ENCODE data around the gene CHD9. TPM values are rescaled to one million over a fixed set of nuclear protein-coding genes. Genes with fewer than 3 reads are reported as not detected.

CHD9 gene
- total and polyA plus RNA-seq, 9 of the 15 experiments (the other 6 are each of a cell fraction or from before 2014, with no cell fraction given): 29.0 to 69.3 (median 40.6) TPM

GRCh38 chr16:53356478-53357207 lies 301.9 kb downstream of the CHD9 start:
- in situ Hi-C loops (cut with MboI): no loop called here
- FAIRE-seq (no peak), ATAC-seq (no peak; the same call in 2 of the 3 replicates), DNase-seq (ENCODE audit: extremely low read depth in 1 of 4, low spot score in 3 of 4) (peak in 1 of 4 experiments; percentile 10)
- H4K20me1 ChIP-seq (replicated peaks; ENCODE audit: control insufficient read depth, insufficient read depth, low read length): no peaks in the 10 kb centered on the region
- H3K4me2 ChIP-seq (ENCODE audit: insufficient read depth, low read length): no peak overlapping the region
- no peaks in the 10 kb centered on the region for H3K4me1 ChIP-seq (replicated peaks in 1 of 2; ENCODE audit: control insufficient read depth in 2 of 2, insufficient read depth in 2 of 2, low read length in 2 of 2)
- peaks cover 2 to 28% of the 10 kb centered on the region in 2 experiments; a peak in 2 of 5 replicates for H3K27me3 ChIP-seq (ENCODE audit: control insufficient read depth in 2 of 2, insufficient read depth in 2 of 2, low read length in 2 of 2)
- H2AFZ ChIP-seq (ENCODE audit: low read depth, low read length): no peak overlapping the region
- 0% methylated on average over 3 of the region's 4 CpGs for WGBS (ENCODE audit: insufficient coverage, low coverage, missing lambda C conversion rate)
- H3K9me3 ChIP-seq (replicated peaks; ENCODE audit: control insufficient read depth, insufficient read depth, low read depth, low read length): no peaks in the 10 kb centered on the region
- ChIA-PET POLR2A (no interaction called here), CTCF (ENCODE audit: low intra/inter-chr PET ratio) (no interaction called here)
- H3K27ac ChIP-seq (ENCODE audit: extremely low read depth, low read depth, low read length): no peak overlapping the region
- intact Hi-C loops (cut with micrococcal nuclease): no loop called here
- no peaks in the 10 kb centered on the region for H3K36me3 ChIP-seq (ENCODE audit: control insufficient read depth, insufficient read depth, low read length)
- no peak overlapping the region for H3K4me3 ChIP-seq
- H3K9me1 ChIP-seq (ENCODE audit: control insufficient read depth, insufficient read depth, low read length): no peaks in the 10 kb centered on the region
- no peak for TF ChIP-seq PURB (CRISPR knock-in tag; IDR thresholded peaks at IDR 0.05; ENCODE audit: low read depth)
- peak; percentile 19 to 41 (median 20); a peak in 2 of 6 replicates for TF ChIP-seq CTCF (IDR thresholded peaks at IDR 0.05 in 2 of 3, conservative IDR thresholded peaks at IDR 0.05 in 1 of 3; ENCODE audit: insufficient read depth in 2 of 3, low read depth in 1 of 3, low read length in 3 of 3)
- peak in 1 of 2 experiments; percentile 37; a peak in 1 of 4 replicates for TF ChIP-seq RAD21 (CRISPR knock-in tag; conservative IDR thresholded peaks at IDR 0.05 in 1 of 2, IDR thresholded peaks at IDR 0.05 in 1 of 2)
- TF ChIP-seq ZBTB43 (CRISPR knock-in tag; IDR thresholded peaks at IDR 0.05): no peak
- no peaks in the 10 kb centered on the region for H3K79me2 ChIP-seq (ENCODE audit: control insufficient read depth, insufficient read depth, low read length)
- BruUV-seq (replicated peaks): no TSS peak
- H3K9ac ChIP-seq (ENCODE audit: insufficient read depth in 1 of 2, low read depth in 2 of 2, low read length in 2 of 2): no peak overlapping the region
